T follicular helper cell (primary cell): ENCODE data around the gene FPR3.

Experiments used
- DNase-seq: peaks from one replicate; pipeline ENCODE4 v3.0.0-alpha.2; 2020; ENCODE audit warnings: low read depth

FPR3 gene

GRCh38 chr19:51807111-51807701 lies 12.2 kb downstream of the FPR3 start:
- no peak for DNase-seq

- DNase-seq: no peak
Measured at GRCh38 chr19:51807925-51808324, 13.0 kb downstream of the FPR3 start.

DNA sequence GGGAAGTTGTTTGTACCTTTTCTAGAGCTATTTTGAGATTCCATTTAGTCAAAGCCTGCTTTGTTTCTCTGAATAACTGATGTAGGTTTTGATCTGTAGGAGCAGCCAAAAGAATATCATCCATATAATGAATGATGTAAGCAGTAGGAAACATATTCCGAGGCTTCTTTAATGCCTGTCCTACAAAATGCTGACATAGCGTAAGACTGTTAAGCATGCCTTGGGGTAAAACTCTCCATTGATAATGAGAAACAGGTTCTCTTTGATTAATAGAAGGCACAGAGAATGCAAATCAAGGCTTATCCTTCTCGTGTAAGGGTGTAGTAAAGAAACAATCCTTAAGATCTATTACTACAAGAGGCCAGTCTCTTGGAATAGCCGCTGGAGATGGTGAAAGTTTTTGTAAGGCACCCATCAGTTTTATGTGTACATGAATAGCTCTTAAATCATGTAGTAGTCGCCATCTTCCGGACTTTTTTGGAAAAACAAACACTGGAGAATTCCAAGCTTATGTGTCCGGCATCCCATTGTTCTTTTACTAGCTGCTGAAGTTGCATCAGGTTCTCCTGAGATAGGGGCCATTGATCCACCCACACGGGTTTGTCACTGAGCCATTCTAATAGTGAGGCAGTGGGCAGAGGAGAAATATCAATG lies 13.5 kb downstream of the FPR3 start:
- DNase-seq: no peak

- DNase-seq: no peak
Measured at GRCh38 chr19:51809787-51810186, 14.8 kb downstream of the FPR3 start.

GRCh38 chr19:51810223-51810622 lies 15.3 kb downstream of the FPR3 start:
- DNase-seq: no peak

DNA sequence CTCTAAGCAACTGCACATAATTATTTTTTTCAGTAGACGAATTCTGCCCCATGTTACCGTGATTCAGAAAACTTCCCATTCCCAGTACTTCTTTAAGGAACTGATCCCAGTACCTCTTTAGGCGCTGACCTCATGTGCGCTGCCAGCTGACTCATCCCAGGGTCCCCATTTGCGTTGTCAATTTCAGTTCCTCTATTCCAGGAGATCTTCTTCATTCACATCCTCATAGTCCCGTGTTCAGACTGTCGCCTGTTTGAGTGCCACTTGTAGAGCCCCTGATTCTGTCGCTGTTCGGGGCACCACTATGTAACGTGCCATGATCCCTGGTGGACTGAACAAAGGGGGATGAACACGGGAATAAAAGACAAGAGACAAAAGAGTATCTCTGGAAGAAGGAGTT lies 16.4 kb downstream of the FPR3 start:
- no peak for DNase-seq

GRCh38 chr19:51815043-51815442 lies 20.1 kb downstream of the FPR3 start:
- no peak for DNase-seq

- DNase-seq: no peak
Measured at GRCh38 chr19:51816711-51817110, 21.8 kb downstream of the FPR3 start.

DNA sequence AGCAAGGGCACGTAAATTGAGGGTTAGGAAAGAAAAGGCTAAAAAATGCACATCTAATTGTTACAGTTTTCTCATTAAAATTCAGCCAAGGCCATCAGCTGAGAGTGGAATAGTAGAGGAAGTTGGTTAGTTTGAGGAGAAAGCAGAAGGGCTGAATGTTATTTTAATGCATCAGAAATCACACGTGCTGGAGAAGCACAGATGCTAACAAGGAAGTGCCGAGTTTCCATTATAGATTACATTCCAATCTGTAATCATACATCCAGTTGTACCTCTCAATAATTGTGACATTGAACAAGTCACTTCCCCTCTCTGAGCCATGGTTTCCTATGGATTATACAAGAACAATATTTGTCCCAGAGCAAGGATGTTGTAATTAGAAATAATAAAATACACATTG lies 25.1 kb downstream of the FPR3 start:
- no peak for DNase-seq

DNA sequence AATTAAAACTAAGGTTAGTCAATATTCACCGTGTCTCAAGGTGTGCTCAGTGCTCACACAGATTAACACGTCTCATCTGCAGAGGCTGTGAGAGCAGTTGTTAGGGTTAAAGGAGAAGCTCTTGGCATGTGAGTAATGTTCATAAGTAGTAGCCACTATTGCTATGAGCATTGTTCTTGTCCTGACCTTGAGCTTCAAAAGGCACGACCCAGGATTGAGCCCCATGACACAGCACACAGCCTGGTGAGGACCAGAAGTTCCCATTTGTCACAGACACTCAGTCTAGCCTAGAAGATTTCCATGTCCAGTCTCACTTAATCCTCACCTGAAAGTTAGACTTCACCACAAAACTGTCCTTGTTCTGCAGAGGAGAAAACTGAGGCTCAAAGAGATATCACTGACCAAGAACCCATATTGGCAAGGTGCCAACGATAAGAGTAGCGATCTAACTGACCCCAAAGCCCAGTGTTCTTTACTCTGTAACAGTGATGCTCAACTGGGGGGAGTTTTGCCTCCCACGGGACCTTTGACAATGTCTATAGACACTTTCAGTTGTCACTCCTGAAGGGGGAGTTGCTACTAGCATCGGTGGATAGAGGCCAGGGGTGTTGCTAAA lies 26.0 kb downstream of the FPR3 start:
- no peak for DNase-seq

GRCh38 chr19:51821456-51821855 lies 26.5 kb downstream of the FPR3 start:
- no peak for DNase-seq

GRCh38 chr19:51821921-51822320 lies 27.0 kb downstream of the FPR3 start:
- DNase-seq: no peak

- no peak for DNase-seq
Measured at GRCh38 chr19:51822325-51822724, 27.4 kb downstream of the FPR3 start.

GRCh38 chr19:51822946-51823345 lies 28.0 kb downstream of the FPR3 start:
- no peak for DNase-seq

DNA sequence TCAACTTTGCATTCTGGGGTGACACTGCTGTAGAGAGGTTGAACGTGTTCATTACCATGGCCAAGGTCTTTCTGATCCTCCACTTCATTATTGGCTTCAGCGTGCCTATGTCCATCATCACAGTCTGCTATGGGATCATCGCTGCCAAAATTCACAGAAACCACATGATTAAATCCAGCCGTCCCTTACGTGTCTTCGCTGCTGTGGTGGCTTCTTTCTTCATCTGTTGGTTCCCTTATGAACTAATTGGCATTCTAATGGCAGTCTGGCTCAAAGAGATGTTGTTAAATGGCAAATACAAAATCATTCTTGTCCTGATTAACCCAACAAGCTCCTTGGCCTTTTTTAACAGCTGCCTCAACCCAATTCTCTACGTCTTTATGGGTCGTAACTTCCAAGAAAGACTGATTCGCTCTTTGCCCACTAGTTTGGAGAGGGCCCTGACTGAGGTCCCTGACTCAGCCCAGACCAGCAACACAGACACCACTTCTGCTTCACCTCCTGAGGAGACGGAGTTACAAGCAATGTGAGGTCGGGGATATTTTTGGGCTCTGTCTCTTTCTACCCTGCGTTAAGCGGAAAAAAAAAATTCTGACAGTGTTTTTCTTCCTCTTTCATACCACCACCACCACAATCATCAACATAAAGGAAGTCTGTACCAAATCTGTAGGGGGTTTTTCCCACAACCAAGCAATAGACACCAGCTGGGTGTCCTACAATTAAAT lies 29.5 kb downstream of the FPR3 start:
- no peak for DNase-seq

- no peak for DNase-seq
Measured at GRCh38 chr19:51830274-51830673, 35.3 kb downstream of the FPR3 start.

- no peak for DNase-seq
Measured at GRCh38 chr19:51837145-51837544, 42.2 kb downstream of the FPR3 start.

- DNase-seq: no peak
Measured at GRCh38 chr19:51861870-51862622, 67.1 kb downstream of the FPR3 start.

DNA sequence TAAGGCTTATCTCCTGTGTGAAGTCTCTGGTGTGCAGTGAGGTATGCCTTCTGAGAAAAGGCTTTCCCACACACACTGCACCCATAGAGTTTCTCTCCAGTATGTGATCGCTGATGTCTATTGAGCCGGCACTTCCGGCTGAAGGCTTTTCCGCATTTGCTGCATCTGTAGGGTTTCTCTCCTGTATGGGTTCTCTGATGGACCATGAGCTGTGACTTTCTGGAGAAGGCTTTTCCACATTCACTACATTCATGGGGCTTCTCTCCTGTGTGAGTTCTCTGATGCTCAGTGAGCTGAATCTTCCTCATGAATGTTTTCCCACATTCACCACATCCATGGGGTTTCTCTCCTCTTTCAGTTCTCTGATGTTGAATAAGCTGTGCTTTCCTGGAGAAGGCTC lies 78.1 kb downstream of the FPR3 start:
- DNase-seq: no peak
